Fibroblast of skin of right quadriceps (primary cell): ENCODE measurements around the gene ZSCAN5C.
A peak's percentile ranks its signal among the peaks of the same experiment; 100 is the strongest.
"Not testable (repeated sequence)": the region's sequence is repeated elsewhere in the genome, so short reads cannot be mapped to it uniquely, and the experiment has no call there.

Experiments
- DNase-seq: peaks from one replicate; pipeline ENCODE4 v3.0.0-alpha.2; 2013

ZSCAN5C gene

GRCh38 chr19:56197646-56198045, 4.4 kb upstream of the ZSCAN5C start, which contains the start of gene ZSCAN5B:
ZSCAN5B (minus strand) TSS chr19:56197783; CDS start chr19:56193052, 4,731 bp downstream.
- not testable (repeated sequence) for DNase-seq

- no peak for DNase-seq
Measured at GRCh38 chr19:56199687-56200086, 2.4 kb upstream of the ZSCAN5C start.

GRCh38 chr19:56207581-56207980, 5.5 kb downstream of the ZSCAN5C start:
- not testable (repeated sequence) for DNase-seq

DNA sequence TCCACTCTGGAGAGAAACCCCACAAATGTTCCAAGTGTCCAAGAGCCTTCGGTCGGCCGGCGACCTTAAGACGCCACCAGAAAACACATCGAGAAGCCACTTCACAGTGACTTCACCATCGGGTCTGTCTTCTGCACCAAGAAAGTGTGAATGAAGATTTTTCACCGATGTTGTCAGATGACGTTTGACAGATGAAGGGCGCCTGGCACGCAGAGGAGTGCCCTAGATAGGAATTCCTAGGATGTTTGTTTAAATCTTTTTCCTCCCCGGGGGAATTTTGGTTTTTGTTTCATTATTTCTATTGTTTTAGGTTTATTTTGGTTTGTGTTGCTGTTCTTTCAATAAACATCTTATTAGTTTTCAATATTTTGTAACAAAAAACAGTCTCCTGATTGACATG, 7.0 kb downstream of the ZSCAN5C start:
- no peak for DNase-seq

- DNase-seq, result not testable (repeated sequence)
Measured at GRCh38 chr19:56210036-56210435, 8.0 kb downstream of the ZSCAN5C start.

- no peak for DNase-seq
Measured at GRCh38 chr19:56211718-56212117, 9.6 kb downstream of the ZSCAN5C start.

DNA sequence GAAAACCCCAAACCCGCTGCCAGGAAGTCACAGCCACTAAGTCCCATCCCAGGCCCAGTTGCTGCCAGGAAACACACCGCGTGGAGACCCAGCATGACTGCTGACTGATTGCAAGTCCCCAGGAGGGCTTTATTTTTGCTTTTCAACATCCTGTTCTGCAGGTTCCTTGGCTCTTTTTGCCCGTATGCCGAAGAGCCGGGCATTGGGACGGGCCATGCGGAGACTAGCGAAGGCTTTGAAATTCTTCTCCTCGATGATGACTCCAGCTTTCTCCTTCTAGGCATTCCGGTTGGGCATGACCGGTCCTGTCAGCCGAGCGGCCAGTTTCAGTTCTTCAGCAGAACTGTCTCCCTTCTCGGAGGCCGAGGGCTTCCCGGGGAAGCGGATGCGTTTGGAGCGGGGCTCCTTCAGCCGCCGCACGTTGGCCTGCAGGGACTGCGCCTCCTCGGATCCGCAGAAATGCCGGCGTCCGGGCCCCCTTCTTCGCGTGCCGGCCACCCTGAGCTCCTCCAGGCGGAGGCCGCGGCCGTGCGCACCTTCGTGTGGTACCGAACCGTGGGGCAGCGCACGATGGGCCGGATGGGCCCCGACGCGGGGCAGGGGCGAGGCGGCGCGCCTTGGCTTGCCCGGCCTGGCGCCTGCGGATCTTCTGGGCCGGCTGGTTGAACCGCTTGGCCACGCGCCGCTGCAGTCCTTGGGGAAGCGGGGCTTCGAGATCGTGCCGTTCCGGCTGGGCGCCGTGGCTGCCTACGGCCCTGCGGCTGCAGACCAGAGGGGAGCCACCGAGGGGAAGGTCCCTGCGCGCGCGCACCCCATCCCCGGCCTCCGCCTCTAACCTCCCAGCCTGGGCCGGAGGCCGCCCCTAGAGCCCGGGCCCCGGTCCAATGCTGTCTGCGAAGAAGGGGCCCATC, 15.2 kb downstream of the ZSCAN5C start:
- DNase-seq, result peak; percentile 16

DNA sequence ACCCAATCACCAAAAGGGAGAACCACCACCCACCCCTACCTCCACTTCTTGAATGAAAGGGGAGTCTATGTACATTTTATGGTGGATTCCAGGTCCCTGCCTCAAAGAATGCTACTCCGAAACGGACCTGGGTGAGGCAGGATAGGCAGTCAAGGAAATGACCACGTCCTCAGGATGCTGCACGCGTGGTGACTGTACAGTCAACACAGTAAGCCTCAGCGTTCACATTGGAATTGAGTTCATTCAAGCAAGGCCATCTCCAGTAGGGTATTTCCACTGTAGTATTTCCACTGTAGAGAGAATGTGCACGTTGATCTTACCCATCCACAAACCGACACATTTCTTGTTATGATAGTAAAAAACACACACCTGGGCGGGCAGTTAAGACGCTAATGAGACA, 16.9 kb downstream of the ZSCAN5C start:
- no peak for DNase-seq

DNA sequence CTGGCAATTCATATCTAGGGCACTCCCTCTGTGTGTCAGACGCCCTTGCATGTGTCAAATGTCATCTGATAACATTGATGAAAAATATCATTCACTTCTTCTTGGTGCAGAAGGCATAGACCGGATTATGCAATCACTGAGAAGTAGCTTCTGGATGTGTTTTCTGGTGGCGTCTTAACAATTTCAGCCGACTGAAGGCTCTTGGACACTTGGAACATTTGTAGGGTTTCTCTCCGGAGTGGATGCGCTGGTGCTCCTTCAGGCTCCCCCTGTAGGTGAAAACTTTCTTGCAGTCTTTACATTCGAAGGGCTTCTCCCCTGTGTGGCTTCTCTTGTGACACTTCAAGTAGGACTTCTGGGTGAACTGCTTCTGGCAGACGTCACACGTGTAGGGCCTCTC, 19.4 kb downstream of the ZSCAN5C start:
- DNase-seq, result not testable (repeated sequence)

DNA sequence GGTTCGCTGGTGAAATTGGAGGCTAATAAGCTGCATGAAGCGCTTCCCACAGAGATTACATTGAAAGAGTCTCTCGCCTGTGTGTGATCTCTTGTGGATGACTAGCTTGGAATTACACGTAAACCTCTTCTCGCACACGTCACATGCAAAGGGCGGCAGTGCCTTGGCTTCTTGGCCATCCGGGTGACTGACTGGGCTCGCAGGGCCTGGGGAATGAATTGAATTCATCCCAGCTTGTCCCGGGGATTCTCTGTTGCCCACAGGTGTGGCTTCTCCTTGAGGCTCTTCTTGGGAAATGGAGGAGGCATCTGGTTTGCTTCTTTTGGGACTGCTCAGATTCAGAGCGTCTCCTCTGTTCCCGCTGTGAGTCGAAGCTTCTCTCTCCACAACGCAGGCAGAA, 19.8 kb downstream of the ZSCAN5C start:
- no peak for DNase-seq

DNA sequence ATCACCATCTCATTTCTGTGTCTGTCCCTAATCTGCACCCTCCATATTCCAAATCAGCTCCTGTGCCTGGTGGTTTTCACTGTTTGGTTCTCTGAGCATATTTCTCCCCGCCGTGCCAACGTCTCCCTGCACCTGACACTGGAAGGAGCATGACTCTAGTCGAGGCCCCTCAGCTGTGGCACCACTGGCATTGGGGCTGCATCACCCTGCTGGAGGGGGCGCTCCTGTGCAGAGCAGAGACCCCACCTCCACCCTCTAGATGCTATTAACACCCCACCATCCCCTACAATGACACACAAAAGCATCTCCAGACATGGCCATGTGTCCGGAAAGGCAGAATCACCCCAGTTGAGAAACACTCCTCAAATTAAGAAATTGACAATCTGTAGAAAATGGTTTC, 20.8 kb downstream of the ZSCAN5C start:
- DNase-seq, result no peak

DNA sequence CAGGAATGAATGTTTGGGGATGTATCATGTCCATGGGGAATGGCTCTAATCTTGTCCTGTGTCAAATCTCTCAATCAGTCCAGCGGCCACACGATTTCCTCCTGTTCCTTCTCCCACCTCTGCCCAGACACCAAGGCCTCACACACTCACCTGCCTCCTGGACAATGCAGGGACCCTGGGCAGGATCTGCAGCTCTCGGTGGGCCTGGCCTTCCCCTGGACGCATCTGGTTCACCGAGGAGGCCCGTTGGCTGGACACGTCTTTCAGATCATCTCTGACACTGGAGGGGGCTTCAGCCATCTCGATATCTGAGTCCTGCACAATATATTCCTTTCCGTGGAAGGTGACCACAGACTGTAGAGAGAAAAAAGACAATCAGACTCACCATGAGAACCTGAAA, 21.4 kb downstream of the ZSCAN5C start:
- DNase-seq, result no peak

- peak; percentile 38 for DNase-seq
Measured at GRCh38 chr19:56245121-56245740, 43.2 kb downstream of the ZSCAN5C start.

DNA sequence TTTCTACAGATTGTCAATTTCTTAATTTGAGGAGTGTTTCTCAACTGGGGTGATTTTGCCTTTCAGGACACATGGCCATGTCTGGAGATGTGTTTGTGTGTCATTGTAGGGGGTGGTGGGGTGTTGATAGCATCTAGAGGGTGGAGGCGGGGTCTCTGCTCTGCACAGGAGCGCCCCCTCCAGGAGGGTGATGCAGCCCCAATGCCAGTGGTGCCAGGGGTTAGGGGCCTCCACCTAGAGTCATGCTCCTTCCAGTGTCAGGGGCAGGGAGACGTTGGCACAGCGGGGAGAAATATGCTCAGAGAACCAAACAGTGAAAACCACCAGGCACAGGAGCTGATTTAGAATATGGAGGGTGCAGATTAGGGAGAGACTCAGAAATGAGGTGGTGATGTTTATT, 43.7 kb downstream of the ZSCAN5C start:
- DNase-seq, result not testable (repeated sequence)

DNA sequence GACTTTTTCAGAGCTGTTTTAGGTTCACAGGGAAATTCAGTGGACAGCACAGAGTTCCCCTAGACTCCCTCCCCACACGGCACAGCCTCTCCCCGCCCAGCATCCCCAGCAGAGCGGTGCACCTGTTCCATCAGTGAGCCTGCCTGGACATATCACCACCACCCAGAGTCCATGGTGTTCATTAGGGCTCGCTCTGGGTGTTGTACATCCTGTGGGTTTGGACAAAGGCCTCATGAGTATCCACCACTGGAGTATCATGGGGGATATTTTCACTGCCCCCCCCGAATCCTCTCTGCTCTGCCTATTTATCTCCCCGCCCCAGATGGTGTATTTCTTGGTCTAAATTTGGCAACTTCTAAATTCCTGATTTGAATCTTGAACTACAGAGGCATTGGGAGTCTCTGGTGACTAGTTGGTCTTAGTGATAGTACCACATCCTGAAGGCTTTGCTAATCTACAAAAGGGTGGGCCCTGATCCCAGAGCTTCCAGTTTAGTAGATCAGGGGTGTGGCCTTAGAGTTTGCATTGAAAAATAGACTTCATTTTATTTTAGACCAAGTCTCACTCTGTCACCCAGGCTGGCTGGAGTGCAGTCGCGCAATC, 46.8 kb downstream of the ZSCAN5C start:
- not testable (repeated sequence) for DNase-seq

DNA sequence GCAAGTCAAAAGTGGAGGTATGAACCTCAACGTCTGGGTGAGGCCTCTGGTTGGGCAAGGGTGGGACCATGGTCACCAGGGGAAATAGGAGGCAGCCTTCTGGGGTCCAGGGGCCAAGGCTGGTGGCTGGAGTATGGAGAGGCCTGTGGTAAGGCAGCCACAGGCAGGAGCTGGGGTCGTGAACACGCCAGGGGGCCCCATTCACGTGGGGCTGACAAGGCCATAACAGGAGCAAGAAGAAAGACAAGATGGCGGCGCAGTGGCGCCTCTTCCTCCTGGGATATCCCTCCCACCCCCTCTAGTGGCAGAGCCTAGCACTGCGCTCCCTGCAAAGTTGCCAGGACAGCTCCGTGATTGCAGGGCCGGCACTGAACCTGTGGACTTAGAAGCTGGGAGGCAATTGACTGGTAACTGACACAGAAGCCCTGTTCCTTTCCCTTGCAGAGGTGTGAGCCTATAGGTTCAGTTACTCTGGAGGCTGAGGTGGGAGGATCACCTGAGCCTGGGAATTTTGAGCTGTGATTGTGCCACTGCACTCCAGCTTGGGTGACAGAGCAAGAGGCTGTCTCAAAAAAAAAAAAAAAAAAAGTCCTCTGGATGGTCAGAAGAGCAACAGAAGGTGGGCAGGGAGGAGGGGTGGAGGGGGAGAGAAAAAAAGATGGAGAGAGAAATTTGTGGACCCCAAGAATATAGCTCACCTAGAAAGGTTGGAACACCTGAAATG, 50.8 kb downstream of the ZSCAN5C start:
- DNase-seq, result peak; percentile 65

DNA sequence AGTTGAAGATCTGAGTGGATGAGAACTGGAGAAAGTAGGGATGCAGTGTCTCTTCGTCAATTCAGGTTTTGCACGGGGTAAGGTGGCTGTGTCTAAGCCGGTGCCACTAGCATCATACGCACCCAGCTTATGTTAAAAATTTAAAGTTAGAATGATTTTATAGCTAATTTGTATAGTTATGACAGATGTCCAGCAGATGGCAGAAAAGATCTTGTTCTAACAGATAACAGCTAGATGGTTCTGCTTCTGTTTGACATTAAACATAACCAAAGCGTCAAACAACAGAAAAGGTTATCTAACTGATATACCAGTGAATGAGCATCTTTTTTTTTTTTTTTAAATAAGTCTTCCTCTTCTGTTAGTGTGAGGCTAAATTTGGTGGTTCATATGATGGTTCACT, 51.7 kb downstream of the ZSCAN5C start:
- peak; percentile 48 for DNase-seq

DNA sequence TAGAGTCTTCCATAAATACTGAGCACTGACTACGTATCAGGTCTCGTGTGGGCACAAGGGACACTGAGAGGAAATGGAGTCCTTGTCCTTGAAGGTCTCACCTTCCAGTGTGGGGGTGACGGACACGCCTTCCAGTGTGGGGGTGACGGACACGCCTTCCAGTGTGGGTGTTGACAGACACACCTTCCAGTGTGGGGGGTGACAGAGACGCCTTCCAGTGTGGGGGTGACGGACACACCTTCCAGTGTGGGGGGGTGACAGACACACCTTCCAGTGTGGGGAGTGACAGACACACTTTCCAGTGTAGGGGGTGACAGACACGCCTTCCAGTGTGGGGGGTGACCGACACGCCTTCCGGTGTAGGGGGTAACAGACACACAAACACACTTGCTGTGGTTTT, 56.2 kb downstream of the ZSCAN5C start:
- no peak for DNase-seq
